CD4-positive, alpha-beta T cell treated with Interleukin-6 at 100 ng/mL for 8 hours (primary cell): ENCODE measurements around the gene ZFAND2B.
"Not testable (repeated sequence)": the region's sequence is repeated elsewhere in the genome, so short reads cannot be mapped to it uniquely, and the experiment has no call there.

Experiments used
- DNase-seq: peaks from one replicate; pipeline ENCODE4 v3.0.0-alpha.2; 2020; ENCODE audit warnings: mixed read lengths, low spot score

ZFAND2B gene

DNA sequence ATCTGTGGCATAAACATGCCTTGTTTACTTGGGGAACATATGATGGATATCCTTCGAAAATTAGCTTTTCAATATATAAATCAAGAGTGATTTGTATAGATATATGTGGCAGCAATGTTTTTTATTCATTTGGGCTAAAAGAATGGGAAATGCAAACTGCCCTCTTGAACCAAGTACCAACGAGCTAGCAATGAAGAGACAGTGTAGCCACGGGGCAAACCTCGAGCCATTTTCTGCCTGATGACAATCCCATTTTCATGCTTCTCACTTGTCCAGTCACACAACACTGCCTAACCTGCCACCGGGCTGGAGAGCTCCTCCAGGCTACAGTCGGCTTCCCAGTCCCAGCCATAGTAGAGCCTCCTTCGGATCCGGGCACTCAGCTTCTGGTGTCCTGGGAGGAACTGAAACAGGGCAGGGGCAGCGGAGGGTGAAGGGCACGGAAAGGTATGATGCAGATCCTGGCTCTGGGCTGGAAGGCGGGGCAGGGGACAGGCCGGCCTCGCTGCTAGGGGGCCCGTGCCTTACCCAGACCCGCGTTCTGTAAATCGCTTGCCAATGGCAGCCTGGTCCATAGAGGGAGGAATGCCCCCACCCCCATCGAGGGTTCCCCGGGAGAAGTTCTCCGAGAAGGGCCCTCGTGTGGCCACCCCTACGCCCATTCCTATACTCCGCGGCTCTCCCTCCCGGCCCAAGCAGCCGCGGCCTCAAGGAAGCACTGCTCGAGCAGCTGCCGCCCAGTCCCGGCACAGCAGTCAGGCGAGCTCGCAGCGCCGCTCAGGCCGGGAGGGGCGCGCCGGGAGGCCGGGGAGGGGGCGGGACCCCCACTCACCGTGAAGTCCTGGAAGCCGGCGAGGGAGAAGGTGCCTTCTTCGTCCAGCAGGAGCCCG is 30.4 kb upstream of the ZFAND2B start:
- no peak for DNase-seq

DNA sequence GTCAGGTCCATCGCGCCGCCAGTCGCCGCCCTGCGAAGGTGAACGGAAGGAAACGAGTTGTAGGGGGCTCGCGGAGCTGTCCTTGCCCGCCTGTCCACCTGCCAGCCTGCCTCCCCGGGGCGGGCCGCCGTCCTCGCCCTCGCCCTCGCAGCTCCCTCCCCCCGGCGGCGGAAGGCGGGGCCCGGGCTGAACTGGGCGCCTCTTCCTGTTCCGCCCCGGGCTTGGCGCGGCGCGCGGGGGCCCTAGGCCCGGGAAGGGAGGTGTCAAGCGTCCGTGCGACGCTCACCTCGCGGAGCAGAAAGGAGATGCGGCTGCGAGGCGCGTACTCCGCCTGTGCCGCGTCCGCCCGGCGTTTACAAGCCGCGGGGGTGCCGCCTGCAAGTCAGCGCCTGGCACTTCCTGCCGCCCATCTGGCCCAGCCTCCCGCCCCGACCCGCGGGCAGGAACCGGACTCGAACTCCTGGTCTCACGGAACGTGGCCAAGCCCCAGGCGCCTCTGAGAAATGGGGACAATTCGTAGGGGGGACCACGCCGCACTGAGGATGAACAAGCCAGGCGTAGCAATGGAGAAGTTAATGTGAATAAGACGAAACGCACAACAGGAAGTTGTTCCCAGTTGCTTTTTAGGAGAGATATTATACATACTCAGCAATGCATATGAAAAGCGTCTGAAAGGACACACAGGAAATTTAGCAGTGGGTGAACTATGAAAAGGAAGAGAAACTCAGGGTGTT is 29.6 kb upstream of the ZFAND2B start, which contains the start of gene CNPPD1:
CNPPD1 (minus strand) TSS at position 108 of the 734 bp plus-strand sequence; CDS start at position 11, 97 bp downstream.
- DNase-seq, result peak; percentile 86

DNA sequence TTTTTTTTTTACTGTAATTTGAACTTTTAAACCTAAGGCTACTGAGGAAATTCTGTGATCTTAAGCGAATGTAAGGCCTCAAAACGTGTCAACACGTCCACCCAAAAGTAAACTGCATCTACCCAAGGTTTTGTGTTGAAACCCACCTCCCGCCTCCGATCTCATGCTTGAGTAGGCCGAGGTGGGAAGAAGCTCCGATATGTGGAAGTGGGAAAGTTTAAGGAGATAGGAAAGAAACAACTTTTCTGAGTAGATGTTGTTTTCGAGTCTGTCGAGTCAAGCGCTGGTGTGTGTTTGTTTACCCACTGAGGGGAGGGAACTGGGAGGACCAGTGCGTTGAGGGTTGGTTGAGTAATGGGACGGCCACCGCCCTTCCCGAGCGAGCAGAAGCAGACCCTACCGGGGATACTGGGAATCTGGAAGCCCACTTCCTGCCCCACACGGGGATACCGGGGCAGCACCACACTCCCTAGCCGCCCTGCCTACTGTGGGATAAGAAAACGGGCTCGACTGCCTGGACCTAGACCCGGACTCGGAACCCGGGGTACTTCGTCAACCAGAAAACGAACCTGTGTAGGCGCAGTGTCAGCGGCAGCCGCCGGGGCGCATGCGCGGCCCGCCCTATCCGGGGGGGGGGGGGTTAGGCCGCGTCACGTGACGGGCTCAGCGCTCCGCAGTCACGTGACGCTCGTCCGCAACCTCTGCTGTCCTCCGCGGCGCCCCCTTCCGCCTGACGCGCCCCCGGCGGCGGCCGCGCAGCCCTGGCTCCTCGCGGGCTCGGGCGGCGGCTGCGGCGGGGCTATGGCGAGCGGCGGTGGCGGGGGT is 28.8 kb upstream of the ZFAND2B start, which contains the start of gene RETREG2:
RETREG2 (plus strand) TSS at position 724 of the 825 bp plus-strand sequence; CDS start at position 802, 78 bp downstream.
- peak; percentile 91 for DNase-seq

DNA sequence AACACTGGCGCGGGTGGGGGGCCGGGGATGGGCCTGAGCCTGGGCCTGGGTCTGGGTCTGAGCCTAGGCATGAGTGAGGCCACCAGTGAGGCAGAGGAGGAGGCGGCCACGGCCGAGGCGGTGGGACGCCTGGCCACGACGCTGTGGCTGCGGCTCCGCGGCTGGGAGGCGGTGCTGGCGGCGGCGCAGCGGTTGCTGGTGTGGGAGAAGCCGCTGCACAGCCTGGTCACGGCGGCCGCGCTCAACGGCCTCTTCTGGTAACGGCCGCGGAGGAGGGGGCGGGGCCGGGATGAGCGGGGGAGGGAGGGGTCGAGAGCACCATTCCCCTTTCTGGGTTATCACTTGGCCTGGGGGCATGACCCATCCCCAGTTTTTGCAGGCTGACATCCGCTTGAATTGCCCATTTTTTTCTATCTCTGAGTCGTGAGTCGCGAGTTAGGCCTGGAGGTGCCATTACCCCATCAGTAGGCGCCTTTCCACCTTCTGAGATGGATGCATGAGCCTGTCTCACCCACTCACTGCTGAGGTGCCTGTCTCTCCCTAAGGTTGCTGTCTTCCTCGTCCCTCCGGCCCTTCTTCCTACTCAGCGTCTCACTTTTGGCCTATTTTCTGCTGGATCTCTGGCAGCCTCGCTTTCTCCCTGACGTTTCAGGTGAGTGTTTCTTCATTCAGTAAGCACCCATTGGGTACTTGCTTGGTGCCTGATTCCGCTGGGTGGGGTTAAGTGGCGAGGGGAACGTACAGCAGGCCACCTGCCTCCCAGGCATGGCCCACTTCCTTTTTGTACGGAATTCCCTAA is 28.0 kb upstream of the ZFAND2B start:
- peak; percentile 10 for DNase-seq

DNA sequence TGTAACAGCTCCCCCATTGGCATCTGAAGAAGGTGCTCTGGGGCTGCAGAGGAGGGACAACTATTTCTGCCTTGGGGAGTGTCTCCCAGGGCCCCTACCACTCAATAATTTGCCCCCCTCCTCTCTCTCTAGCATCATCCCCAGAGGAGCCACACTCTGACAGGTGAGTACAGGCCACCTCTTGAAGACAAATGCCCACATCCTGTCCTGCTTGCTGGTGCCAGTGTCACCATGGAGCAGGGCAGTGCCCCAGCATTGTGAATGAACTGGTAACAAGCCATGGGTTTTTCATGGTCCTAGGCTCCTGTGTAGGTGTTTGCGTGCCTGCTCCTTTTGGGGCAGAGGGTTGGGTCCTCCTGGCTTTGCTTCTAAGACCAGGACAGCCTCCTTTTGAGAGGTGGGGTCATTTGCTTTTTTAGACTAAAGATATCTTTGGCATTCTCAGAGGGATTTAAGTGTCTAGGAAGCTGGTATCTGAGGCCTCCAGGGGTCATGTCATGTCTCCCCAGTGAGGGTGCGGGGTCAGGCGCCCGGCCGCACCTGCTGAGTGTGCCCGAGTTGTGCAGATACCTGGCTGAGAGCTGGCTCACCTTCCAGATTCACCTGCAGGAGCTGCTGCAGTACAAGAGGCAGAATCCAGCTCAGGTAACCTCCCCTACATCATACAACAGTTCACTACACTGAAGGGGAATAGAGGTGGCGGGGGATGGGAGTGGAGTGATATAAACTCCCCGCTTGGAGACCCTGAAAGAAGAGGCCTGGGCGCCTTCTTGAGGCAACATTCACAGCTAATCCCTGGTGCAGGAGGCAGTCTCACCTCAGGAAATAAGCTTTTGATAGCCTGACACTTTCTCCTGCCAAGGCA is 26.7 kb upstream of the ZFAND2B start:
- no peak for DNase-seq

DNA sequence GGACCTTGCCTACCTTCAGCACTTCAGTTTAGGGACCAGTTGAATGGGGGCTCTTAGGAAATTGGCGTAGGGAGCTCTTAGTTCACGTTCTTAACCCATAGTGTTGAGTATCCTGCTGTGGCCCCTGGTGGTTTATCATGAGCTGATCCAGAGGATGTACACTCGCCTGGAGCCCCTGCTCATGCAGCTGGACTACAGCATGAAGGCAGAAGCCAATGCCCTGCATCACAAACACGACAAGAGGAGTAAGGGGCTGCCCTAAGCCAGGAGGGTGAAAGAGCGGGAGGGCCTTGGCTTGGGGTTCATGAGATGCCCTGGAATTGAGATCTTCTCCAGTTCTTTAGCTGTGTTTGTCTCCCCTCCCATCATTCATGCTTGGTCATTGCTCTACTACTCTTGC is 25.6 kb upstream of the ZFAND2B start:
- no peak for DNase-seq

DNA sequence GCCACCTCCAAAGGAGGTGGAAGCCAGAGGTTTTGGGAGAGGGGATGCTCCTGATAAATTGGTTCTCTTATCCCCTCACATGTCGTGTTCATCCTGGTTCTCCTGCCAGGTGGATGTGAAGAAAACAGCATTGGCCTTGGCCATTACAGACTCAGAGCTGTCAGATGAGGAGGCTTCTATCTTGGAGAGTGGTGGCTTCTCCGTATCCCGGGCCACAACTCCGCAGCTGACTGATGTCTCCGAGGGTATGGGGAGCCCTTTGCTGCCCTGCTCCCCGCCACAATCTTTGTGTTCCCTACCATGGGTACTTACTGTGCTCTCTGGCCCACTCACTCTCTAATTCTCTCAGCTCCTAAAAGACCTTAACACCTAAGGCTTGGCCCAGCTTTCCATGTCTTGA is 25.1 kb upstream of the ZFAND2B start:
- DNase-seq, result no peak

DNA sequence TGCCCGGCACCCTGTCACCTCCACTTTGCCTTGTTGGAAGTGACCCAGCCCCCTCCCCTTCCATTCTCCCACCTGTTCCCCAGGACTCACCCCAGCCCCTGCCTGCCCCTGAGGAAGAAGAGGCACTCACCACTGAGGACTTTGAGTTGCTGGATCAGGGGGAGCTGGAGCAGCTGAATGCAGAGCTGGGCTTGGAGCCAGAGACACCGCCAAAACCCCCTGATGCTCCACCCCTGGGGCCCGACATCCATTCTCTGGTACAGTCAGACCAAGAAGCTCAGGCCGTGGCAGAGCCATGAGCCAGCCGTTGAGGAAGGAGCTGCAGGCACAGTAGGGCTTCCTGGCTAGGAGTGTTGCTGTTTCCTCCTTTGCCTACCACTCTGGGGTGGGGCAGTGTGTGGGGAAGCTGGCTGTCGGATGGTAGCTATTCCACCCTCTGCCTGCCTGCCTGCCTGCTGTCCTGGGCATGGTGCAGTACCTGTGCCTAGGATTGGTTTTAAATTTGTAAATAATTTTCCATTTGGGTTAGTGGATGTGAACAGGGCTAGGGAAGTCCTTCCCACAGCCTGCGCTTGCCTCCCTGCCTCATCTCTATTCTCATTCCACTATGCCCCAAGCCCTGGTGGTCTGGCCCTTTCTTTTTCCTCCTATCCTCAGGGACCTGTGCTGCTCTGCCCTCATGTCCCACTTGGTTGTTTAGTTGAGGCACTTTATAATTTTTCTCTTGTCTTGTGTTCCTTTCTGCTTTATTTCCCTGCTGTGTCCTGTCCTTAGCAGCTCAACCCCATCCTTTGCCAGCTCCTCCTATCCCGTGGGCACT is 24.0 kb upstream of the ZFAND2B start:
- DNase-seq, result no peak

DNA sequence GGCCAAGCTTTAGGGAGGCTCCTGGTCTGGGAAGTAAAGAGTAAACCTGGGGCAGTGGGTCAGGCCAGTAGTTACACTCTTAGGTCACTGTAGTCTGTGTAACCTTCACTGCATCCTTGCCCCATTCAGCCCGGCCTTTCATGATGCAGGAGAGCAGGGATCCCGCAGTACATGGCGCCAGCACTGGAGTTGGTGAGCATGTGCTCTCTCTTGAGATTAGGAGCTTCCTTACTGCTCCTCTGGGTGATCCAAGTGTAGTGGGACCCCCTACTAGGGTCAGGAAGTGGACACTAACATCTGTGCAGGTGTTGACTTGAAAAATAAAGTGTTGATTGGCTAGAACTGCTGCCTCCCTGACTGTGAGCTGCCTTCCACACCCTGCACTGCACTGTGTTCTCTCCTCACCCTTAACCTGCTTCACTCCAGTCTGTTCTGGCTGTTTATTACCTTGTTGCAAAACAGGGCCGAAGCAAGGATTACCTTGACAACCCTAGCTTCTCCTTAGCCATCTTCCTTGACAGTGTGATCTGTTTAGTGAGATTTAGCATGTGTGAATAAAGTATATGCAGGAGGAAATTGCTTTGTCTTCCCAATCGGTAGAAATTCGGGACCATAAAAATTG is 23.3 kb upstream of the ZFAND2B start:
- no peak for DNase-seq

DNA sequence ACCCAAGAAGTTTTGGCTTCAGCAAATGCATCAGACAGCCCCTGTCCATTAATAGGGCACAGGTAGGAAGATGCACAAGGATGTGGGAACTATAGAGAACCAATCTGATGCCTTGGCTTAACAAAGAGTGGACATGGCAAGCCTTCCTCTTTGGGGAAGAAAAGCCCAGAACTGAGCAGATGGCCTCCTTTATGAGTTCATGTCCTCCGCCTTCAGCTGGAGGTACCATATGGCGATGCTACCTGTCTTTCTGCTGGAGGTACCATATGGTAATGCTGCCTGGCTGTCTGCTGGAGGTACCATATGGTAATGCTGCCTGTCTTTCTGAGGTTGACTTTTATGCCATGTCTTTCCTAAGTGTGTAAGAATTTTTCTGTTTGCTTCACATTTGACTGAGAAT is 22.5 kb upstream of the ZFAND2B start:
- DNase-seq, result no peak

DNA sequence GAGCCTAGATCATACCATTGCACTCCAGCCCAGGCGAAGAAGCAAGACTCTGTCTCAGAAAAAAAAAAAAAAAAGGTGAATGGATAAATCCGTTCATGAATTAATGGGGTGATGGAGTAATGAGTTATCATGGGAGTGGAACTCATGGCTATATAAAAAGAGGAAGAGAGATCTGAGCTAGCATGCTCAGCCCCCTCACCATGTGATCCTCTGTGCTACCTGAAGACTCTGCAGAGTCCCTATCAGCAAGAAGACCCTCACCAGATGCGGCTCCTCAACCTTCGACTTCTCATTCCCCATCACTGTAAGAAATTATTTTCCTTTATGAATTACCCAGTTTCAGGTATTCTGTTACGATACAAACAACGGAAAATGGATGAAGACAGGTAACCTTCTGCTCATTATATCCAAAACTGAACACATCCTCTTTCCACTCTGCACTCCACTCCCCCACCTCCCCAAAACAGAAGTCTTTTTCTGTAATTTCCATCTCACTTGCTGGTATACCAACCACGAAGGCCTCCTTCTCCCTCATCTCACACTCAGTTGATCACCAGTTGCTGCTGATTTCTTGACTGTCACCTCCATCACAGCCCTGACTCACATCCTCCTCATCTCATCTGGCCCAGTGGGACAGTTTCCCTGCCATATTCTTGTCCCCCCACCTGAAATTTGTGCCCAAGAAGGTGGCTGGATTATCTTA is 19.7 kb upstream of the ZFAND2B start:
- no peak for DNase-seq

DNA sequence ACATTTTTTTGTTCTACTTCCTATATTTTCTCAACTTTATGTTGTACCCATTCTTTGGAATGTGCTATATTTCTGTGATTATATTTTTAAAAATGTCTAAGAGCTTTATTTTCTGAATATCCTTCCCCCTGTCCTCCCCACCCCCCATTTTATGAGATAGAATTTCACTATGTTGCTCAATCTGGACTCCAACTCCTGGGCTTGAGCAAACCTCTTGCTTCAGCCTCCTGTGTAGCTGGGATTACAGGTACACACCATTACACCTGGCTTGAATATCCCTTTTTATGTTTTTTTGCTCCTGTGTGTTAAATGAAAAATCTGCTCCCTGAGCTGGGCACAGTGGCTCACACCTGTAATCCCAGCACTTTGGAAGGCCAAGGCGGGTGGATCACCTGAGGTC is 9.2 kb upstream of the ZFAND2B start:
- no peak for DNase-seq

DNA sequence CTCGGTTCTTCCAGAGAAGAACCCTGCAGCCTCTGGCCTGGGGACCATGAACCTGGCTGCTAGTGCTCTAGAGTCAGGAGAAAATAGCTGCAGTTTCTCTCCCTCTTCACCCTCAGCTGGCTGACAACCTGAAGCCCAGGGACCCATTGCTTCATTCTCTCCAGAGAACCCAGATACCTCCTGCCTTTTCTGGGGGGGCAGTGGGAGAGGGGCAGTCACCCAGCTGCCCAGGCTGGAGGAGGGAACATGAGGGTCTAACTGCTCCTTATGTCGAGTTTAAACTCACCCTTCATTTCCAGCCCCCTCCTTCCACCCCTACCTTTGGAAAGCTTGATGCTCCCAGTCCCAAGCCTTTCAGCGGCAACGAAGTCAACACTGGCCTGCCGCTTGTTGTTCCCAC is 7.6 kb upstream of the ZFAND2B start:
- DNase-seq, result no peak

DNA sequence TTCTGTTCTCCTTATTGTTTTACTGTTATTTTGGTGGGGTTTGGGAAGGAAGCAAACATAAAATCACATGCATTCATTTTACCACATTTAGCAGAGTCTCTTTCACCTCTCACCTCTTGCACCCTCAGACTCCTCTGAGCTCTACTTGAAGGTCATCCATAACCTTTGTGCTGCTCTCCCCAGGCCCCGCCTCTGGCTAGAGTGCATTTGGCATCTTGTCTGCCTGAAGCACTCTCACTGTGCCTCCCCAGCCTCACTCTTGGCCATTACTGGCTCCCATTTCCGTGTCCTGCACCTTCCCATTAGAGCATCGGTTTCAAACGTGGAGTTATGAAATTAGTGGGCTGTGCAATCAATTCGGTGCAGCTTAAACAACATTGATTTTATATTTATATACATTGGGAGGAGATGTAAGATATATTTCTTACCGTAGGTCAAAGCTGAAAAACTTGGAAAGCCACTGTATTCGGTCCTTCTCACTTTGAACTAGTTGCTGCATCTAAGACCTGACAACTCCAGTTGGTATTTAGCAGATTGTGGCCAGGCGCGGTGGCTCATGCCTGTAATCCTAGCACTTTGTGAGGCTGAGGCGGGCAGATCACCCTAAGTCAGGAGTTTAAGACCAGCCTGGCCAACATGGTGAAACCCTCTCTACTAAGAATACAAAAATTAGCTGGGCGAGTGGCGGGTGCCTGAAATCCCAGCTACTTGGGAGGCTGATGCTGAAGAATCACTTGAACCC is 6.9 kb upstream of the ZFAND2B start:
- no peak for DNase-seq

DNA sequence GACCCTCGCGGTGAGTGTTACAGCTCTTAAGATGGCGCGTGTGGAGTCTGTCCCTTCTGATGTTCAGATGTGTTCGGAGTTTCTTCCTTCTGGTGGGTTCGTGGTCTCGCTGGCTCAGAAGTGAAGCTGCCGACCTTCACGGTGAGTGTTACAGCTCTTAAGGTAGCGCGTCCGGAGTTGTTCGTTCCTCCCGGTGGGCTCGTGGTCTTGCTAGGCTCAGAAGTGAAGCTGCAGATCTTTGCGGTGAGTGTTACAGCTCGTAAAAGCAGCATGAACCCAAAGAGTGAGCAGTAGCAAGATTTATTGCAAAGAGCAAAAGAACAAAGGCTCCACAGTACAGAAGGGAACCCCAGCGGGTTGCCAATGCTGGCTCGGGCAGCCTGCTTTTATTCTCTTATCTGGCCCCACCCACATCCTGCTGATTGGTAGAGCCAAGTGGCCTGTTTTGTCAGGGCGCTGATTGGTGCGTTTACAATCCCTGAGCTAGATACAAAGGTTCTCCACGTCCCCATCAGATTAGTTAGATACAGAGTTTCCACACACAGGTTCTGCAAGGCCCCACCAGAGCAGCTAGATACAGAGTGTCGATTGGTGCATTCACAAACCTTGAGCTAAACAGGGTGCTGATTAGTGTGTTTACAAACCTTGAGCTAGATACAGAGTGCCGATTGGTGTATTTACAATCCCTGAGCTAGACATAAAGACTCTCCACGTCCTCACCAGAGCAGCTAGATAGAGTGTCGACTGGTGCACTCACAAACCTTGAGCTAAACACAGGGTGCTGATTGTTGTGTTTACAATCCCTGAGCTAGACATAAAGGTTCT is 5.9 kb upstream of the ZFAND2B start:
- not testable (repeated sequence) for DNase-seq

DNA sequence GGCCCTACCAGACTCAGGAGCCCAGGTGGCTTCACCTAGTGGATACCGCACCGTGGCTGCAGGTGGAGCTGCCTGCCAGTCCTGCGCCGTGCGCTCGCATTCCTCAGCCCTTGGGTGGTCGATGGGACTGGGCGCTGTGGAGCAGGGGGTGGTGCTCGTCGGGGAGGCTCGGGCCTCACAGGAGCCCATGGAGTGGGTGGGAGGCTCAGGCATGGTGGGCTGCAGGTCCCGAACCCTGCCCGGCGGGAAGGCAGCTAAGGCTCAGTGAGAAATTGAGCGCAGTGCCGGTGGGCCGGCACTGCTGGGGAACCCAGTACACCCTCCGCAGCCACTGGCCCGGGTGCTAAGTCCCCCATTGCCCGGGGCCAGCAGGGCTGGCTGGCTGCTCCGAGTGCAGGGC is 5.3 kb upstream of the ZFAND2B start:
- not testable (repeated sequence) for DNase-seq
